NCI-H1048 (cell line): Measurements from ENCODE around the gene FAM217A.

ENCODE experiments used
- DNase-seq: peaks from one replicate; lab custom pipeline; 2025; lab: John Stamatoyannopoulos, UW

Gene FAM217A

GRCh38 chr6:4084444-4085331 lies 5.8 kb upstream of the FAM217A start:
- no peak for DNase-seq

- DNase-seq: no peak
Observed at GRCh38 chr6:4074478-4075235, 4.3 kb downstream of the FAM217A start.

GRCh38 chr6:4071330-4071729 lies 7.6 kb downstream of the FAM217A start:
- no peak for DNase-seq

- no peak for DNase-seq
Observed at GRCh38 chr6:4069199-4069598, 9.7 kb downstream of the FAM217A start.

- no peak for DNase-seq
Observed at GRCh38 chr6:4067673-4068072, 11.3 kb downstream of the FAM217A start.

GRCh38 chr6:4066029-4066755 lies 12.7 kb downstream of the FAM217A start:
- DNase-seq: no peak

- no peak for DNase-seq
Observed at GRCh38 chr6:4059115-4059777, 19.7 kb downstream of the FAM217A start.

GRCh38 chr6:4057036-4057435 lies 21.9 kb downstream of the FAM217A start:
- DNase-seq: no peak

GRCh38 chr6:4055420-4056041 lies 23.4 kb downstream of the FAM217A start:
- no peak for DNase-seq

GRCh38 chr6:4049246-4049645 lies 29.7 kb downstream of the FAM217A start:
- DNase-seq: no peak

GRCh38 chr6:4041480-4041879 lies 37.5 kb downstream of the FAM217A start:
- no peak for DNase-seq

- DNase-seq: no peak
Observed at GRCh38 chr6:4039348-4039747, 39.6 kb downstream of the FAM217A start.

- no peak for DNase-seq
Observed at GRCh38 chr6:4036581-4036980, 42.4 kb downstream of the FAM217A start.

- DNase-seq: no peak
Observed at GRCh38 chr6:4032475-4032874, 46.5 kb downstream of the FAM217A start.

- no peak for DNase-seq
Observed at GRCh38 chr6:4031442-4031841, 47.5 kb downstream of the FAM217A start.

GRCh38 chr6:4030669-4031068 lies 48.3 kb downstream of the FAM217A start:
- DNase-seq: no peak

GRCh38 chr6:4029687-4030086 lies 49.2 kb downstream of the FAM217A start:
- no peak for DNase-seq

GRCh38 chr6:4028051-4028450 lies 50.9 kb downstream of the FAM217A start:
- DNase-seq: no peak

- DNase-seq: no peak
Observed at GRCh38 chr6:4025681-4026080, 53.3 kb downstream of the FAM217A start.

GRCh38 chr6:4023240-4023639 lies 55.7 kb downstream of the FAM217A start:
- DNase-seq: no peak

GRCh38 chr6:4021854-4022695 lies 56.9 kb downstream of the FAM217A start:
- no peak for DNase-seq
